ENCODE measurements around the gene TMEM107. TPM values are rescaled to one million over a fixed set of nuclear protein-coding genes. Genes with fewer than 3 reads are reported as not detected.

TMEM107 gene
- total and polyA plus RNA-seq, 10 of the 15 experiments (the other 5 are each of a cell fraction or from before 2014, with no cell fraction given), result 7.9 to 38.7 (median 22.9) TPM

DNA sequence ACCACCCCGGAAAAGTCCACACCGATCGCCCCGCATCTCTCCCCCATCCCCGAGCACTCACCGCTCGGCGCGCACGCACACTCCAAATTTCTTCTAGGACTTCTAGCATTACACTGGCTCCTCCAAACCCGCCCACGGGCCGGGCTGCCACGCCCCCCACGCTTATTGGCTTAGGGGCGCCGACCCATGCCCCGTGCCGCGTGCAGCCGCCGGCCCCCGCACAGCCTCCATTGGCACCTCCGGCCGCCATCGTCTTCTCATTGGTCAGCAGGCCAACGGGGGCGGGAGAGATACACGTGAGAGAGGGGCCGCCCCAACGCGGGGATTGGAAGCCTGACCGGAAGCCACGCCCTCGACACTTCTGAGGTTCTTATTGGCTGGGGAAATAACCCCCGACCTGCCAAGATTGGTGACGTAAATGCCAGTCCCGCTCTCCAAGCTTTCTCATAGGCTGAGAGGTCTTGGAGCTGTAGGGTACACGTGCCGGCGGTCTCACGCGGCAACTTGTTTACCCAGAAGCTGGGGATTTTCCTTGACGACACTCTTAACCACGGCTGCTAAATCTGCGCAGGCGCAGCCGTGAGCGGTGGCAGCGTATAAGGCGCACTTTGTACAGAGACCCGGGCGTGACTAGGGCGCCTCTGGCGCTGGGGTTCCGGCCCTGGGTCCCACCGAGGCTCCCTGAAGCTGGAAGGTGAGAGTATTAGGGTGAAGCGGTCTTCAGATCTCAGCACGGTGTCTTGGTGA lies 19.8 kb downstream of the TMEM107 start (continued):
- TF ChIP-seq FOXK2 (IDR thresholded peaks at IDR 0.05) (peak; percentile 90), ASH2L (IDR thresholded peaks at IDR 0.05; ENCODE audit: borderline replicate concordance, low read depth) (no peak), PAX5 (IDR thresholded peaks at IDR 0.05; ENCODE audit: borderline replicate concordance, low read depth, low read length) (peak; percentile 91), EGR1 (IDR thresholded peaks at IDR 0.05; ENCODE audit: borderline replicate concordance in 1 of 2, low read depth in 2 of 2, low read length in 2 of 2) (peak; percentile 10 to 98), RCOR1 (conservative IDR thresholded peaks at IDR 0.05; ENCODE audit: low read depth, low read length) (no peak), ZSCAN29 (IDR thresholded peaks at IDR 0.05) (no peak), RB1 (IDR thresholded peaks at IDR 0.05; ENCODE audit: borderline replicate concordance) (no peak), MEF2A (IDR thresholded peaks at IDR 0.05; ENCODE audit: insufficient read depth, low read depth, low read length) (no peak), SMAD5 (IDR thresholded peaks at IDR 0.05; ENCODE audit: low read depth) (no peak; the same call in 1 of the 2 replicates), NR2F1 (conservative IDR thresholded peaks at IDR 0.05) (peak; percentile 98), CHD1 (IDR thresholded peaks at IDR 0.05; ENCODE audit: low read depth, low read length) (no peak), ZNF274 (IDR thresholded peaks at IDR 0.05; ENCODE audit: insufficient read depth, insufficient read length) (no peak), POU2F2 (IDR thresholded peaks at IDR 0.05; ENCODE audit: borderline replicate concordance, low read depth, low read length) (peak; percentile 95), POLR2AphosphoS5 (IDR thresholded peaks at IDR 0.05; ENCODE audit: low read length) (peak; percentile 97), PAX8 (IDR thresholded peaks at IDR 0.05) (no peak), SREBF1 (IDR thresholded peaks at IDR 0.05; ENCODE audit: low read length) (peak; percentile 8; the same call in 1 of the 2 replicates)
- TF ChIP-seq, protein P1, sequence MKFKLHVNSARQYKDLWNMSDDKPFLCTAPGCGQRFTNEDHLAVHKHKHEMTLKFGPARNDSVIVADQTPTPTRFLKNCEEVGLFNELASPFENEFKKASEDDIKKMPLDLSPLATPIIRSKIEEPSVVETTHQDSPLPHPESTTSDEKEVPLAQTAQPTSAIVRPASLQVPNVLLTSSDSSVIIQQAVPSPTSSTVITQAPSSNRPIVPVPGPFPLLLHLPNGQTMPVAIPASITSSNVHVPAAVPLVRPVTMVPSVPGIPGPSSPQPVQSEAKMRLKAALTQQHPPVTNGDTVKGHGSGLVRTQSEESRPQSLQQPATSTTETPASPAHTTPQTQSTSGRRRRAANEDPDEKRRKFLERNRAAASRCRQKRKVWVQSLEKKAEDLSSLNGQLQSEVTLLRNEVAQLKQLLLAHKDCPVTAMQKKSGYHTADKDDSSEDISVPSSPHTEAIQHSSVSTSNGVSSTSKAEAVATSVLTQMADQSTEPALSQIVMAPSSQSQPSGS (IDR thresholded peaks at IDR 0.05; ENCODE audit: low read length), result peak; percentile 73; the same call in 1 of the 2 replicates
- TF ChIP-seq, protein P2, sequence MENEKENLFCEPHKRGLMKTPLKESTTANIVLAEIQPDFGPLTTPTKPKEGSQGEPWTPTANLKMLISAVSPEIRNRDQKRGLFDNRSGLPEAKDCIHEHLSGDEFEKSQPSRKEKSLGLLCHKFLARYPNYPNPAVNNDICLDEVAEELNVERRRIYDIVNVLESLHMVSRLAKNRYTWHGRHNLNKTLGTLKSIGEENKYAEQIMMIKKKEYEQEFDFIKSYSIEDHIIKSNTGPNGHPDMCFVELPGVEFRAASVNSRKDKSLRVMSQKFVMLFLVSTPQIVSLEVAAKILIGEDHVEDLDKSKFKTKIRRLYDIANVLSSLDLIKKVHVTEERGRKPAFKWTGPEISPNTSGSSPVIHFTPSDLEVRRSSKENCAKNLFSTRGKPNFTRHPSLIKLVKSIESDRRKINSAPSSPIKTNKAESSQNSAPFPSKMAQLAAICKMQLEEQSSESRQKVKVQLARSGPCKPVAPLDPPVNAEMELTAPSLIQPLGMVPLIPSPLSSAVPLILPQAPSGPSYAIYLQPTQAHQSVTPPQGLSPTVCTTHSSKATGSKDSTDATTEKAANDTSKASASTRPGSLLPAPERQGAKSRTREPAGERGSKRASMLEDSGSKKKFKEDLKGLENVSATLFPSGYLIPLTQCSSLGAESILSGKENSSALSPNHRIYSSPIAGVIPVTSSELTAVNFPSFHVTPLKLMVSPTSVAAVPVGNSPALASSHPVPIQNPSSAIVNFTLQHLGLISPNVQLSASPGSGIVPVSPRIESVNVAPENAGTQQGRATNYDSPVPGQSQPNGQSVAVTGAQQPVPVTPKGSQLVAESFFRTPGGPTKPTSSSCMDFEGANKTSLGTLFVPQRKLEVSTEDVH (IDR thresholded peaks at IDR 0.05; ENCODE audit: low read depth, partially characterized antibody), result no peak
- TF ChIP-seq, protein P3, sequence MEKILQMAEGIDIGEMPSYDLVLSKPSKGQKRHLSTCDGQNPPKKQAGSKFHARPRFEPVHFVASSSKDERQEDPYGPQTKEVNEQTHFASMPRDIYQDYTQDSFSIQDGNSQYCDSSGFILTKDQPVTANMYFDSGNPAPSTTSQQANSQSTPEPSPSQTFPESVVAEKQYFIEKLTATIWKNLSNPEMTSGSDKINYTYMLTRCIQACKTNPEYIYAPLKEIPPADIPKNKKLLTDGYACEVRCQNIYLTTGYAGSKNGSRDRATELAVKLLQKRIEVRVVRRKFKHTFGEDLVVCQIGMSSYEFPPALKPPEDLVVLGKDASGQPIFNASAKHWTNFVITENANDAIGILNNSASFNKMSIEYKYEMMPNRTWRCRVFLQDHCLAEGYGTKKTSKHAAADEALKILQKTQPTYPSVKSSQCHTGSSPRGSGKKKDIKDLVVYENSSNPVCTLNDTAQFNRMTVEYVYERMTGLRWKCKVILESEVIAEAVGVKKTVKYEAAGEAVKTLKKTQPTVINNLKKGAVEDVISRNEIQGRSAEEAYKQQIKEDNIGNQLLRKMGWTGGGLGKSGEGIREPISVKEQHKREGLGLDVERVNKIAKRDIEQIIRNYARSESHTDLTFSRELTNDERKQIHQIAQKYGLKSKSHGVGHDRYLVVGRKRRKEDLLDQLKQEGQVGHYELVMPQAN (conservative IDR thresholded peaks at IDR 0.05), result peak; percentile 80
- TF ChIP-seq, protein P4, sequence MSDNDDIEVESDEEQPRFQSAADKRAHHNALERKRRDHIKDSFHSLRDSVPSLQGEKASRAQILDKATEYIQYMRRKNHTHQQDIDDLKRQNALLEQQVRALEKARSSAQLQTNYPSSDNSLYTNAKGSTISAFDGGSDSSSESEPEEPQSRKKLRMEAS (IDR thresholded peaks at IDR 0.05; ENCODE audit: low read depth, low read length), result peak; percentile 91
- TF ChIP-seq, protein P5, sequence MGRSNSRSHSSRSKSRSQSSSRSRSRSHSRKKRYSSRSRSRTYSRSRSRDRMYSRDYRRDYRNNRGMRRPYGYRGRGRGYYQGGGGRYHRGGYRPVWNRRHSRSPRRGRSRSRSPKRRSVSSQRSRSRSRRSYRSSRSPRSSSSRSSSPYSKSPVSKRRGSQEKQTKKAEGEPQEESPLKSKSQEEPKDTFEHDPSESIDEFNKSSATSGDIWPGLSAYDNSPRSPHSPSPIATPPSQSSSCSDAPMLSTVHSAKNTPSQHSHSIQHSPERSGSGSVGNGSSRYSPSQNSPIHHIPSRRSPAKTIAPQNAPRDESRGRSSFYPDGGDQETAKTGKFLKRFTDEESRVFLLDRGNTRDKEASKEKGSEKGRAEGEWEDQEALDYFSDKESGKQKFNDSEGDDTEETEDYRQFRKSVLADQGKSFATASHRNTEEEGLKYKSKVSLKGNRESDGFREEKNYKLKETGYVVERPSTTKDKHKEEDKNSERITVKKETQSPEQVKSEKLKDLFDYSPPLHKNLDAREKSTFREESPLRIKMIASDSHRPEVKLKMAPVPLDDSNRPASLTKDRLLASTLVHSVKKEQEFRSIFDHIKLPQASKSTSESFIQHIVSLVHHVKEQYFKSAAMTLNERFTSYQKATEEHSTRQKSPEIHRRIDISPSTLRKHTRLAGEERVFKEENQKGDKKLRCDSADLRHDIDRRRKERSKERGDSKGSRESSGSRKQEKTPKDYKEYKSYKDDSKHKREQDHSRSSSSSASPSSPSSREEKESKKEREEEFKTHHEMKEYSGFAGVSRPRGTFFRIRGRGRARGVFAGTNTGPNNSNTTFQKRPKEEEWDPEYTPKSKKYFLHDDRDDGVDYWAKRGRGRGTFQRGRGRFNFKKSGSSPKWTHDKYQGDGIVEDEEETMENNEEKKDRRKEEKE (IDR thresholded peaks at IDR 0.05), result no peak; the same call in 1 of the 2 replicates
